Measurements from ENCODE around the gene FTMT. TPM values are rescaled to one million over a fixed set of nuclear protein-coding genes. Genes with fewer than 3 reads are reported as not detected.

The FTMT gene
- total and polyA plus RNA-seq, 2 of the 13 experiments (the other 11 are each of a cell fraction or from before 2014, with no cell fraction given), result not detected

Other genes starting within 250 kb of the FTMT start
- 16.4 and 24.7 TPM in 2 replicates for gene SRFBP1, start 110.1 kb downstream of the FTMT start, total RNA-seq (2016; rRNA removed; fragmentation: Illumina TruSeq; extraction: Trizol)
- 1.5 and 2.1 TPM in 2 replicates for gene SRFBP1, start 110.1 kb downstream of the FTMT start, polyA plus RNA-seq (2011; rRNA removed)
- gene LOX, start 226.4 kb downstream of the FTMT start, total RNA-seq (2016; rRNA removed; fragmentation: Illumina TruSeq; extraction: Trizol), result 0.65 and 0.73 TPM in 2 replicates
- gene LOX, start 226.4 kb downstream of the FTMT start, polyA plus RNA-seq (2011; rRNA removed), result 165 and 173 TPM in 2 replicates